Liver (tissue), 9 donors: Measurements from ENCODE around the gene SEPTIN8. TPM values are rescaled to one million over a fixed set of nuclear protein-coding genes. Genes with fewer than 3 reads are reported as not detected.

ENCODE experiments used
- DNase-seq: peaks from one replicate; pipeline ENCODE4 v3.0.0-alpha.2; 2017; ENCODE audit warnings: low spot score
- H3K27ac ChIP-seq, 2 donors: one replicate each; pipeline ENCODE4 v1.7.0; 2013; ENCODE audit warnings: inconsistent platforms in 2 of 2, low read length in 2 of 2, control low read depth in 1 of 2, low read depth in 1 of 2, mild to moderate bottlenecking in 1 of 2
- H3K27me3 ChIP-seq, 4 donors: one replicate each; pipeline versions ENCODE4 v1.6.1 to v1.7.0; 2013; ENCODE audit warnings: low read length in 3 of 4, inconsistent platforms in 1 of 4, mild to moderate bottlenecking in 1 of 4, moderate library complexity in 1 of 4; ENCODE audit not compliant: control insufficient read depth in 4 of 4, insufficient read depth in 4 of 4
- H3K36me3 ChIP-seq, 4 donors: one replicate each; pipeline versions ENCODE4 v1.6.1 to v1.7.0; 2013; ENCODE audit warnings: low read length in 3 of 4, mild to moderate bottlenecking in 3 of 4, low read depth in 1 of 4, moderate library complexity in 1 of 4; ENCODE audit not compliant: control insufficient read depth in 4 of 4, insufficient read depth in 3 of 4
- H3K4me1 ChIP-seq, 4 donors: one replicate each; pipeline versions ENCODE4 v1.6.1 to v1.7.0; 2013; ENCODE audit warnings: low read length in 3 of 4, mild to moderate bottlenecking in 3 of 4, moderate library complexity in 1 of 4; ENCODE audit not compliant: control insufficient read depth in 4 of 4, insufficient read depth in 4 of 4
- H3K4me3 ChIP-seq, 3 donors: one replicate each; pipeline versions ENCODE4 v1.6.1 to v1.7.0; 2013; ENCODE audit warnings: low read length in 3 of 3, control low read depth in 1 of 3, low read depth in 1 of 3, mild to moderate bottlenecking in 1 of 3
- H3K9ac ChIP-seq, 2 donors: one replicate each; pipeline ENCODE4 v1.7.0; 2013; ENCODE audit warnings: low read length in 2 of 2, mild to moderate bottlenecking in 2 of 2, moderate library complexity in 2 of 2, control low read depth in 1 of 2, low read depth in 1 of 2
- H3K9me3 ChIP-seq, 4 donors: one replicate each; pipeline versions ENCODE4 v1.6.1 to v1.7.0; 2013; ENCODE audit warnings: low read length in 3 of 4; ENCODE audit not compliant: control insufficient read depth in 4 of 4
- CTCF ChIP-seq: fragments of 150-350 bp; IDR thresholded peaks from 2 replicates; pipeline ENCODE4 v1.5.1; 2017; ENCODE audit warnings: improper control_type of control experiment, low read depth, low read length; ENCODE audit not compliant: missing input control
- EGR1 ChIP-seq, 2 donors: IDR thresholded peaks; 2 replicates each; pipeline ENCODE4 v1.6.1; 2016 to 2018; ENCODE audit warnings: antibody characterized with exemption in 2 of 2, low read depth in 2 of 2
- FOXA1 ChIP-seq: IDR thresholded peaks from 2 replicates; pipeline ENCODE4 v1.6.1; 2016; ENCODE audit warnings: antibody characterized with exemption
- FOXA2 ChIP-seq: IDR thresholded peaks from 2 replicates; pipeline ENCODE4 v1.6.1; 2016; ENCODE audit warnings: antibody characterized with exemption
- GABPA ChIP-seq, 2 donors: IDR thresholded peaks in 1 of 2; conservative IDR thresholded peaks in 1 of 2; 2 replicates each; pipeline ENCODE4 v1.6.1; 2016; ENCODE audit warnings: antibody characterized with exemption in 2 of 2, mild to moderate bottlenecking in 1 of 2, moderate library complexity in 1 of 2
- HNF4A ChIP-seq, 2 donors: conservative IDR thresholded peaks; 2 replicates each; pipeline ENCODE4 v1.6.1; 2016; ENCODE audit warnings: antibody characterized with exemption in 2 of 2, mild to moderate bottlenecking in 2 of 2
- HNF4G ChIP-seq: IDR thresholded peaks from 2 replicates; pipeline ENCODE4 v1.6.1; 2016; ENCODE audit warnings: antibody characterized with exemption
- JUND ChIP-seq, 2 donors: IDR thresholded peaks; 2 replicates each; pipeline ENCODE4 v1.6.1; 2016; ENCODE audit warnings: antibody characterized with exemption in 2 of 2
- MAX ChIP-seq: IDR thresholded peaks from 2 replicates; pipeline ENCODE4 v1.6.1; 2016; ENCODE audit warnings: antibody characterized with exemption
- NR2F2 ChIP-seq: IDR thresholded peaks from 2 replicates; pipeline ENCODE4 v1.6.1; 2016; ENCODE audit warnings: antibody characterized with exemption
- RAD21 ChIP-seq, 2 donors: IDR thresholded peaks; 2 replicates each; pipeline ENCODE4 v1.6.1; 2016; ENCODE audit warnings: antibody characterized with exemption in 2 of 2, mild to moderate bottlenecking in 2 of 2
- RXRA ChIP-seq, 2 donors: IDR thresholded peaks; 2 replicates each; pipeline ENCODE4 v1.6.1; 2017 to 2018; ENCODE audit warnings: antibody characterized with exemption in 2 of 2, mild to moderate bottlenecking in 1 of 2
- SP1 ChIP-seq: IDR thresholded peaks from 2 replicates; pipeline ENCODE4 v1.6.1; 2018; ENCODE audit warnings: antibody characterized with exemption, mild to moderate bottlenecking
- TAF1 ChIP-seq: conservative IDR thresholded peaks from 2 replicates; pipeline ENCODE4 v1.6.1; 2016; ENCODE audit warnings: antibody characterized with exemption, mild to moderate bottlenecking
- YY1 ChIP-seq: IDR thresholded peaks from 2 replicates; pipeline ENCODE4 v1.6.1; 2016; ENCODE audit warnings: antibody characterized with exemption, mild to moderate bottlenecking
- WGBS: extraction: QIAGEN DNeasy Blood & Tissue Kit; methylation state at CpG from one replicate; pipeline ENCODE4 v1.1.7; 2013; 5-methylcytosine and 5-hydroxymethylcytosine counted together
- polyA plus RNA-seq, 2 donors: library from polyadenylated mRNA; stranded (reverse) in 1 of 2; unstranded in 1 of 2; fragments of 200-250 nt in 1 of 2; fragments of >200 nt in 1 of 2; fragmentation: Nextera tagmentation in 1 of 2; extraction: Ambion mirVana in 1 of 2; gene quantifications; one replicate each; pipeline versions ENCODE4 v1.2.1 to v1.2.3, GENCODE V29; 2013 to 2015
- total RNA-seq, 2 donors: library from RNA; depleted of rRNA; stranded (reverse); fragments of >200 nt; gene quantifications; one replicate each; pipeline ENCODE4 v1.2.3, GENCODE V29; 2014
- TF ChIP-seq, protein P1 (sequence below): IDR thresholded peaks from 2 replicates; pipeline ENCODE4 v1.6.1; 2016; ENCODE audit warnings: antibody characterized with exemption
- TF ChIP-seq, protein P2 (sequence below): IDR thresholded peaks from 2 replicates; pipeline ENCODE4 v1.6.1; 2016; ENCODE audit warnings: antibody characterized with exemption
- donor health status: healthy.
- donor health status: healthy.
- donor health status: healthy.
- donor health status: healthy.
- donor health status: healthy.

SEPTIN8 gene
- total and polyA plus RNA-seq, 4 donors = 4.7 to 16.5 (median 9.8) TPM

- TF ChIP-seq, protein P1, sequence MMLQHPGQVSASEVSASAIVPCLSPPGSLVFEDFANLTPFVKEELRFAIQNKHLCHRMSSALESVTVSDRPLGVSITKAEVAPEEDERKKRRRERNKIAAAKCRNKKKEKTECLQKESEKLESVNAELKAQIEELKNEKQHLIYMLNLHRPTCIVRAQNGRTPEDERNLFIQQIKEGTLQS = no peak
- TF ChIP-seq HNF4G = no peak
- TF ChIP-seq RAD21 (IDR thresholded peaks at IDR 0.05) = no peak
- no peak for TF ChIP-seq HNF4A (conservative IDR thresholded peaks at IDR 0.05)
- TF ChIP-seq CTCF = no peak
- TF ChIP-seq TAF1 = no peak
Measured at GRCh38 chr5:132788990-132789886, 12.2 kb upstream of the SEPTIN8 start (continued).

DNA sequence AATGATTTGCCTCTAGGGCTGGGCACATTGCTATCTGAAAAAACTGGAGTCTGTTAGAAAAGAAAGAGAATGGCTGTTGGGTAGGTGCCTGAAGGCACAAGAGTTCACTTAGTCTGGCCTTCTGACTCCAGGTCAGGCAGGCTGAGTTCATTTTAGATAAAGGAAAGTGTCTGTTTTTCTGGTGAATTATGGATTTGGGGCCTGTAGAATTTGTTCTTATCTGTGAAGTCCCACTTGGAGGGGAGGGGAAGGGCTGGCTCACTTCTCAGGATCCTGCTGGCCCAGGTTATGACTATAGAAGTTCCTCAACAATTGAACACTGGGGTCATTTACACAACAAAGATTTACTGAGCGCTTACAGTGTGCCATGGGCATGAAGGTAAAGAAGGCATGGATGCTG, 11.5 kb upstream of the SEPTIN8 start:
- peaks cover 0 to 26% (median 19%) of the 10 kb centered on the region in 4 donors for H3K4me1 ChIP-seq
- no peaks in the 10 kb centered on the region for H3K27me3 ChIP-seq
- 91% methylated on average over 1 of the region's 1 CpG for WGBS
- H3K9me3 ChIP-seq = no peaks in the 10 kb centered on the region
- H3K9ac ChIP-seq = no peak overlapping the region
- no peak overlapping the region for H3K27ac ChIP-seq
- H3K36me3 ChIP-seq = no peaks in the 10 kb centered on the region
- no peak for DNase-seq
- no peak overlapping the region for H3K4me3 ChIP-seq
- TF ChIP-seq EGR1 (IDR thresholded peaks at IDR 0.05; ENCODE audit: low read depth in 2 of 2) (no peak), YY1 (no peak), MAX (no peak), HNF4A (conservative IDR thresholded peaks at IDR 0.05) (peak in 1 of 2 donors; percentile 21), RXRA (IDR thresholded peaks at IDR 0.05) (peak in 1 of 2 donors; percentile 22)
- TF ChIP-seq, protein P2, sequence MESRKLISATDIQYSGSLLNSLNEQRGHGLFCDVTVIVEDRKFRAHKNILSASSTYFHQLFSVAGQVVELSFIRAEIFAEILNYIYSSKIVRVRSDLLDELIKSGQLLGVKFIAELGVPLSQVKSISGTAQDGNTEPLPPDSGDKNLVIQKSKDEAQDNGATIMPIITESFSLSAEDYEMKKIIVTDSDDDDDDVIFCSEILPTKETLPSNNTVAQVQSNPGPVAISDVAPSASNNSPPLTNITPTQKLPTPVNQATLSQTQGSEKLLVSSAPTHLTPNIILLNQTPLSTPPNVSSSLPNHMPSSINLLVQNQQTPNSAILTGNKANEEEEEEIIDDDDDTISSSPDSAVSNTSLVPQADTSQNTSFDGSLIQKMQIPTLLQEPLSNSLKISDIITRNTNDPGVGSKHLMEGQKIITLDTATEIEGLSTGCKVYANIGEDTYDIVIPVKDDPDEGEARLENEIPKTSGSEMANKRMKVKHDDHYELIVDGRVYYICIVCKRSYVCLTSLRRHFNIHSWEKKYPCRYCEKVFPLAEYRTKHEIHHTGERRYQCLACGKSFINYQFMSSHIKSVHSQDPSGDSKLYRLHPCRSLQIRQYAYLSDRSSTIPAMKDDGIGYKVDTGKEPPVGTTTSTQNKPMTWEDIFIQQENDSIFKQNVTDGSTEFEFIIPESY = no peak

- H3K27ac ChIP-seq = no peak overlapping the region
- no peaks in the 10 kb centered on the region for H3K36me3 ChIP-seq
- H3K4me3 ChIP-seq = no peak overlapping the region
- H3K9ac ChIP-seq = no peak overlapping the region
- 96% methylated on average over 1 of the region's 1 CpG for WGBS
- no peak for DNase-seq
- H3K9me3 ChIP-seq = no peaks in the 10 kb centered on the region
- peaks cover 0 to 26% (median 19%) of the 10 kb centered on the region in 4 donors for H3K4me1 ChIP-seq
- no peaks in the 10 kb centered on the region for H3K27me3 ChIP-seq
- no peak for TF ChIP-seq CTCF
- no peak for TF ChIP-seq HNF4A (conservative IDR thresholded peaks at IDR 0.05)
- no peak for TF ChIP-seq HNF4G
- TF ChIP-seq, protein P2 = no peak
- TF ChIP-seq MAX = no peak
- no peak for TF ChIP-seq JUND (IDR thresholded peaks at IDR 0.05)
- TF ChIP-seq SP1 = no peak
- no peak for TF ChIP-seq FOXA2
- no peak for TF ChIP-seq RAD21 (IDR thresholded peaks at IDR 0.05)
- TF ChIP-seq FOXA1 = no peak
- no peak for TF ChIP-seq GABPA (IDR thresholded peaks at IDR 0.05 in 1 of 2, conservative IDR thresholded peaks at IDR 0.05 in 1 of 2)
- no peak for TF ChIP-seq EGR1 (IDR thresholded peaks at IDR 0.05; ENCODE audit: low read depth in 2 of 2)
- TF ChIP-seq, protein P1 = no peak
- no peak for TF ChIP-seq YY1
- no peak for TF ChIP-seq NR2F2
Measured at GRCh38 chr5:132787076-132787475, 10.0 kb upstream of the SEPTIN8 start.
